GM19035 (cell line): ENCODE data around the gene FOXI3.
"Not testable (repeated sequence)": the region's sequence is repeated elsewhere in the genome, so short reads cannot be mapped to it uniquely, and the experiment has no call there.

Experiments used
- ATAC-seq: cut with Tn5 transposase; IDR thresholded peaks from one replicate; pipeline ENCODE4 v1.9.1; 2021; ENCODE audit not compliant: unreplicated experiment

FOXI3 gene

GRCh38 chr2:88442473-88442872 lies 10.0 kb downstream of the FOXI3 start:
- ATAC-seq: no peak

GRCh38 chr2:88442061-88442460 lies 10.4 kb downstream of the FOXI3 start:
- ATAC-seq: no peak

- no peak for ATAC-seq
Measured at GRCh38 chr2:88437010-88437409, 15.5 kb downstream of the FOXI3 start.

- no peak for ATAC-seq
Measured at GRCh38 chr2:88429929-88430328, 22.6 kb downstream of the FOXI3 start.

- no peak for ATAC-seq
Measured at GRCh38 chr2:88423733-88424132, 28.8 kb downstream of the FOXI3 start.

GRCh38 chr2:88419051-88419450 lies 33.4 kb downstream of the FOXI3 start:
- not testable (repeated sequence) for ATAC-seq

GRCh38 chr2:88416016-88416663 lies 36.4 kb downstream of the FOXI3 start:
- no peak for ATAC-seq

GRCh38 chr2:88408870-88409269 lies 43.6 kb downstream of the FOXI3 start:
- not testable (repeated sequence) for ATAC-seq

- ATAC-seq: no peak
Measured at GRCh38 chr2:88400037-88400767, 52.3 kb downstream of the FOXI3 start.

GRCh38 chr2:88398180-88398579 lies 54.3 kb downstream of the FOXI3 start:
- ATAC-seq: no peak
